HepG2 (cell line): Measurements from ENCODE around the gene TNFRSF6B. TPM values are rescaled to one million over a fixed set of nuclear protein-coding genes. Genes with fewer than 3 reads are reported as not detected.

ENCODE experiments used
- AGO2 ChIP-seq: fragments of 200-400 bp; formaldehyde crosslinking; optimal IDR thresholded peaks from 2 replicates; pipeline ENCODE3; 2017; ENCODE audit warnings: mild to moderate bottlenecking, low read depth, low read length, moderate library complexity
- AHR ChIP-seq: IDR thresholded peaks from 2 replicates; pipeline ENCODE4 v1.6.1; 2018; ENCODE audit warnings: missing genetic modification reagents, missing compliant biosample characterization
- AKAP8 ChIP-seq: sonication (generic); formaldehyde crosslinking; IDR thresholded peaks from 2 replicates; pipeline ENCODE4 v1.5.1; 2020; ENCODE audit warnings: mild to moderate bottlenecking, missing genetic modification reagents
- FLYWCH1 ChIP-seq: sonication (generic); formaldehyde crosslinking; IDR thresholded peaks from 2 replicates; pipeline ENCODE4 v1.8.1; 2023; ENCODE audit warnings: mild to moderate bottlenecking, missing genetic modification reagents
- ISL2 ChIP-seq: sonication (generic); formaldehyde crosslinking; IDR thresholded peaks from 2 replicates; pipeline ENCODE4 v1.5.0; 2020; ENCODE audit warnings: missing genetic modification reagents
- JDP2 ChIP-seq: sonication (generic); formaldehyde crosslinking; IDR thresholded peaks from 2 replicates; pipeline ENCODE4 v1.8.1; 2022; ENCODE audit warnings: missing genetic modification reagents, borderline replicate concordance
- KDM2A ChIP-seq: sonication (generic); formaldehyde crosslinking; IDR thresholded peaks from 2 replicates; pipeline ENCODE4 v1.4.0; 2020; ENCODE audit warnings: low read depth, missing genetic modification reagents, borderline replicate concordance
- KLF6 ChIP-seq: IDR thresholded peaks from 2 replicates; pipeline ENCODE4 v1.8.0; 2016; ENCODE audit warnings: missing biosample characterization, missing genetic modification reagents
- MEF2D ChIP-seq: sonication (generic); formaldehyde crosslinking; IDR thresholded peaks from 2 replicates; pipeline ENCODE4 v1.5.1; 2020; ENCODE audit warnings: mild to moderate bottlenecking, missing genetic modification reagents
- MXI1 ChIP-seq: IDR thresholded peaks from 3 replicates; pipeline ENCODE4 v1.6.1; 2012; ENCODE audit warnings: low read depth, low read length, inconsistent platforms, borderline replicate concordance
- NCOA5 ChIP-seq: sonication (generic); formaldehyde crosslinking; IDR thresholded peaks from 2 replicates; pipeline ENCODE4 v1.4.0; 2020; ENCODE audit warnings: missing genetic modification reagents
- POGZ ChIP-seq: sonication (generic); formaldehyde crosslinking; IDR thresholded peaks from 2 replicates; pipeline ENCODE4 v1.4.0; 2020; ENCODE audit warnings: mild to moderate bottlenecking, missing genetic modification reagents
- POLR2A ChIP-seq, 2 experiments: IDR thresholded peaks; 2 replicates each; pipeline ENCODE4 v1.6.1; 2011; ENCODE audit warnings: low read depth in 2 of 2, low read length in 2 of 2, mild to moderate bottlenecking in 1 of 2, moderate library complexity in 1 of 2; ENCODE audit not compliant: insufficient read depth in 1 of 2
- PPARG ChIP-seq: conservative IDR thresholded peaks from 2 replicates; pipeline ENCODE4 v1.6.1; 2016; ENCODE audit warnings: missing biosample characterization, missing genetic modification reagents
- SIX1 ChIP-seq: sonication (generic); formaldehyde crosslinking; IDR thresholded peaks from 2 replicates; pipeline ENCODE4 v1.4.0; 2020; ENCODE audit warnings: missing genetic modification reagents, borderline replicate concordance
- SOX13 ChIP-seq, 3 experiments: fragments of 450-650 bp in 1 of 3; sonication (generic) in 1 of 3; formaldehyde crosslinking in 1 of 3; IDR thresholded peaks in 2 of 3; conservative IDR thresholded peaks in 1 of 3; 2 replicates each; pipeline versions ENCODE4 v1.5.0 to v1.6.1; 2016 to 2020; ENCODE audit warnings: antibody characterized with exemption in 1 of 3, mild to moderate bottlenecking in 1 of 3, missing compliant biosample characterization in 1 of 3, missing genetic modification reagents in 1 of 3, moderate library complexity in 1 of 3
- SRSF4 ChIP-seq: fragments of 200-400 bp; formaldehyde crosslinking; IDR thresholded peaks from one replicate; pipeline ENCODE4 v1.6.1; 2018; ENCODE audit warnings: mild to moderate bottlenecking, low read depth, low read length, moderate library complexity; ENCODE audit not compliant: poor library complexity, severe bottlenecking
- TBX3 ChIP-seq: fragments of 450-650 bp; IDR thresholded peaks from 2 replicates; pipeline ENCODE4 v1.6.1; 2017; ENCODE audit warnings: antibody characterized with exemption, mild to moderate bottlenecking, inconsistent platforms, borderline replicate concordance
- THAP11 ChIP-seq: IDR thresholded peaks from 2 replicates; pipeline ENCODE4 v1.6.1; 2016; ENCODE audit warnings: missing biosample characterization, missing genetic modification reagents
- YY1 ChIP-seq: IDR thresholded peaks from 2 replicates; pipeline ENCODE4 v1.6.1; 2011; ENCODE audit warnings: low read length, low read depth, moderate library complexity, mild to moderate bottlenecking; ENCODE audit not compliant: insufficient read depth, insufficient replicate concordance
- ZNF24 ChIP-seq: fragments of 450-650 bp; IDR thresholded peaks from 2 replicates; pipeline ENCODE4 v1.6.1; 2017; ENCODE audit warnings: antibody characterized with exemption, mild to moderate bottlenecking
- ZNF326 ChIP-seq: sonication (generic); formaldehyde crosslinking; IDR thresholded peaks from 2 replicates; pipeline ENCODE4 v1.4.0; 2020; ENCODE audit warnings: missing genetic modification reagents, borderline replicate concordance
- ZNF552 ChIP-seq: sonication (generic); formaldehyde crosslinking; IDR thresholded peaks from 2 replicates; pipeline ENCODE4 v1.9.0; 2022; ENCODE audit warnings: missing genetic modification reagents, mild to moderate bottlenecking, borderline replicate concordance
- ZNF678 ChIP-seq: sonication (generic); formaldehyde crosslinking; IDR thresholded peaks from 2 replicates; pipeline ENCODE4 v1.4.0; 2020; ENCODE audit warnings: mild to moderate bottlenecking, missing genetic modification reagents
- ZNF761 ChIP-seq: sonication (generic); formaldehyde crosslinking; conservative IDR thresholded peaks from 2 replicates; pipeline ENCODE4 v1.4.0; 2020; ENCODE audit warnings: mild to moderate bottlenecking, missing genetic modification reagents
- ZZZ3 ChIP-seq: sonication (generic); formaldehyde crosslinking; IDR thresholded peaks from 2 replicates; pipeline ENCODE4 v1.4.0; 2020; ENCODE audit warnings: missing genetic modification reagents, mild to moderate bottlenecking, borderline replicate concordance
- polyA plus RNA-seq, 8 experiments: library from polyadenylated mRNA; depleted of rRNA in 3 of 8; stranded (reverse) in 7 of 8; unstranded in 1 of 8; fragments of >200 nt; fragmentation: Illumina TruSeq in 4 of 8; extraction: Trizol in 4 of 8; gene quantifications; 2 replicates each; pipeline versions ENCODE4 v1.2.1 to v1.2.3, GENCODE V29; 2011 to 2016; ENCODE audit warnings: low read depth in 4 of 8, missing spikeins in 1 of 8, mixed read lengths in 1 of 8; ENCODE audit not compliant: insufficient read depth in 1 of 8
- total RNA-seq, 5 experiments: library from RNA; depleted of rRNA; stranded (reverse); fragments of >200 nt; fragmentation: Illumina TruSeq; extraction: Trizol; gene quantifications; 2 replicates each; pipeline ENCODE4 v1.2.3, GENCODE V29; 2016; ENCODE audit warnings: low read depth in 1 of 5
- TF ChIP-seq, protein P1 (sequence below): sonication (generic); formaldehyde crosslinking; IDR thresholded peaks from 2 replicates; pipeline ENCODE4 v1.4.0; 2020; ENCODE audit warnings: mild to moderate bottlenecking, missing genetic modification reagents
- TF ChIP-seq, protein P2 (sequence below): sonication (generic); formaldehyde crosslinking; IDR thresholded peaks from 2 replicates; pipeline ENCODE4 v1.4.0; 2020; ENCODE audit warnings: missing genetic modification reagents, borderline replicate concordance

TNFRSF6B gene
- total and polyA plus RNA-seq, 2 of the 13 experiments (the other 11 are each of a cell fraction or from before 2014, with no cell fraction given) = 0.24 TPM; not detected in 1

DNA sequence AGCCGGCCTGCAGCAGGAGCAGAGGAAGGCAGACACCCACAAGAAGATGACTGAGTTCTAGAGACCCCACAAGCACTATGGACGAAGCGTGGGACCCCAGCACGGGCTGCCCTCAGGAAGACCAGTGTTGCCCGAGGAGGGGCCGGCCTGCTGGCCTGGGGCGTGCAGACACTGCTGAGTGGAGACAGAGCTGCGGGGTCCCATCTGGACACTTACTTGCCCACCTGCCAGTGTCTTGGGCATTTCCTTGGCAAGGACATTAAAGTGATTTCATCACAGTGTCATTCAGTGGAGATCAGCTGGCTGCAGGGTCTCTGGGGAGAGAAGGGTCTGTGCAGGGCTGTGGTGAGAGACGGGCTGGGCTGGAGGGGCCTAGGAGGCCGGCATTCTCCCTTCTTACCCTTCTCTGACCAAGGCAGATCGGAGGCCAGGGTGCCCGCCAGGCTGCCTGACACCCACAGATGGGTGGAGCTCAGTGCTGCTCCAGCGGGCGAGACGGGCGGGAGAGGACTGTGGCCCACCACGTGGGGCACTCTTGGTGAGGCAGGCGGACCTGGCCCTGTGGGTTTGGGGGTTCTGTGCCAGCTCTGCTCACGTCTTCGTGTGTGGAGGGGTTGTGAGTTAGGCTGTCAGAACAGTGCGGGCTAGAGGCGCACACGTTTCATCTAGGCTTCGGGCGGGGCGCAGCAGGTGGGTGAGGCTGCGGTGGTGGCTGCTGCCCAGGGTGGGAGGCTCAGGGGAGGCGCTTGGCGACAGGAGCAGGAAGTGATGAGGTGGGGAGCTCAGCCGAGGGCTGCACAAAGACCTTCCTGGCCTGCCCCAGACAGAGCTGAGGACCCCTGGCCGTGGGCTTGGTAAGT, 39.6 kb downstream of the TNFRSF6B start, which contains the start of gene LIME1 (continued):
- TF ChIP-seq ZNF761 (CRISPR knock-in tag) = no peak
- TF ChIP-seq SRSF4 = no peak
- no peak for TF ChIP-seq PPARG (CRISPR knock-in tag)
- TF ChIP-seq MXI1 = peak; percentile 8; the same call in 1 of the 3 replicates
- TF ChIP-seq ZNF678 (CRISPR knock-in tag) = no peak
- no peak for TF ChIP-seq POLR2A (IDR thresholded peaks at IDR 0.05; ENCODE audit: insufficient read depth in 1 of 2, low read depth in 2 of 2, low read length in 2 of 2)
- peak; percentile 97 for TF ChIP-seq AGO2
- no peak for TF ChIP-seq SOX13 (IDR thresholded peaks at IDR 0.05)
- TF ChIP-seq SOX13 (CRISPR knock-in tag; conservative IDR thresholded peaks at IDR 0.05 in 1 of 2, IDR thresholded peaks at IDR 0.05 in 1 of 2) = no peak
- TF ChIP-seq ZNF326 (CRISPR knock-in tag) = no peak
- TF ChIP-seq ZZZ3 (CRISPR knock-in tag) = peak; percentile 42; the same call in 1 of the 2 replicates
- TF ChIP-seq TBX3 = no peak
- TF ChIP-seq AHR (CRISPR knock-in tag) = no peak
- no peak for TF ChIP-seq THAP11
- TF ChIP-seq ZNF24 = no peak
- TF ChIP-seq, protein P1, sequence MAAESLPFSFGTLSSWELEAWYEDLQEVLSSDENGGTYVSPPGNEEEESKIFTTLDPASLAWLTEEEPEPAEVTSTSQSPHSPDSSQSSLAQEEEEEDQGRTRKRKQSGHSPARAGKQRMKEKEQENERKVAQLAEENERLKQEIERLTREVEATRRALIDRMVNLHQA (CRISPR knock-in tag) = no peak
- TF ChIP-seq SIX1 (CRISPR knock-in tag) = no peak
- no peak for TF ChIP-seq KDM2A (CRISPR knock-in tag)
- no peak for TF ChIP-seq YY1
- no peak for TF ChIP-seq POGZ (CRISPR knock-in tag)
- no peak for TF ChIP-seq JDP2 (CRISPR knock-in tag)
- TF ChIP-seq, protein P2, sequence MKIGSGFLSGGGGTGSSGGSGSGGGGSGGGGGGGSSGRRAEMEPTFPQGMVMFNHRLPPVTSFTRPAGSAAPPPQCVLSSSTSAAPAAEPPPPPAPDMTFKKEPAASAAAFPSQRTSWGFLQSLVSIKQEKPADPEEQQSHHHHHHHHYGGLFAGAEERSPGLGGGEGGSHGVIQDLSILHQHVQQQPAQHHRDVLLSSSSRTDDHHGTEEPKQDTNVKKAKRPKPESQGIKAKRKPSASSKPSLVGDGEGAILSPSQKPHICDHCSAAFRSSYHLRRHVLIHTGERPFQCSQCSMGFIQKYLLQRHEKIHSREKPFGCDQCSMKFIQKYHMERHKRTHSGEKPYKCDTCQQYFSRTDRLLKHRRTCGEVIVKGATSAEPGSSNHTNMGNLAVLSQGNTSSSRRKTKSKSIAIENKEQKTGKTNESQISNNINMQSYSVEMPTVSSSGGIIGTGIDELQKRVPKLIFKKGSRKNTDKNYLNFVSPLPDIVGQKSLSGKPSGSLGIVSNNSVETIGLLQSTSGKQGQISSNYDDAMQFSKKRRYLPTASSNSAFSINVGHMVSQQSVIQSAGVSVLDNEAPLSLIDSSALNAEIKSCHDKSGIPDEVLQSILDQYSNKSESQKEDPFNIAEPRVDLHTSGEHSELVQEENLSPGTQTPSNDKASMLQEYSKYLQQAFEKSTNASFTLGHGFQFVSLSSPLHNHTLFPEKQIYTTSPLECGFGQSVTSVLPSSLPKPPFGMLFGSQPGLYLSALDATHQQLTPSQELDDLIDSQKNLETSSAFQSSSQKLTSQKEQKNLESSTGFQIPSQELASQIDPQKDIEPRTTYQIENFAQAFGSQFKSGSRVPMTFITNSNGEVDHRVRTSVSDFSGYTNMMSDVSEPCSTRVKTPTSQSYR (CRISPR knock-in tag) = no peak
- TF ChIP-seq NCOA5 (CRISPR knock-in tag) = no peak
- no peak for TF ChIP-seq ZNF552
- peak; percentile 77 for TF ChIP-seq AKAP8
- TF ChIP-seq FLYWCH1 (CRISPR knock-in tag) = no peak
- TF ChIP-seq ISL2 (CRISPR knock-in tag) = no peak
- TF ChIP-seq KLF6 (CRISPR knock-in tag) = no peak
- TF ChIP-seq MEF2D (CRISPR knock-in tag) = no peak
